Stimulated activated CD4-positive, alpha-beta T cell treated with anti-CD3 and anti-CD28 coated beads, Interleukin-12 subunit alpha, Interleukin-12 subunit beta, amount 100 ng/mL, for 4 hours (primary cell): Measurements from ENCODE around the gene LRRC19.
A peak's percentile ranks its signal among the peaks of the same experiment; 100 is the strongest.

ENCODE experiments used
- DNase-seq: peaks from one replicate; pipeline ENCODE4 v3.0.0-alpha.2; 2020

The LRRC19 gene, protein sequence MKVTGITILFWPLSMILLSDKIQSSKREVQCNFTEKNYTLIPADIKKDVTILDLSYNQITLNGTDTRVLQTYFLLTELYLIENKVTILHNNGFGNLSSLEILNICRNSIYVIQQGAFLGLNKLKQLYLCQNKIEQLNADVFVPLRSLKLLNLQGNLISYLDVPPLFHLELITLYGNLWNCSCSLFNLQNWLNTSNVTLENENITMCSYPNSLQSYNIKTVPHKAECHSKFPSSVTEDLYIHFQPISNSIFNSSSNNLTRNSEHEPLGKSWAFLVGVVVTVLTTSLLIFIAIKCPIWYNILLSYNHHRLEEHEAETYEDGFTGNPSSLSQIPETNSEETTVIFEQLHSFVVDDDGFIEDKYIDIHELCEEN

GRCh38 chr9:27005491-27005890 lies at the start of gene LRRC19:
TSS of gene LRRC19 (minus strand) at chr9:27005672. CDS start at chr9:26999694, 5,978 bp downstream.
- DNase-seq: no peak

DNA sequence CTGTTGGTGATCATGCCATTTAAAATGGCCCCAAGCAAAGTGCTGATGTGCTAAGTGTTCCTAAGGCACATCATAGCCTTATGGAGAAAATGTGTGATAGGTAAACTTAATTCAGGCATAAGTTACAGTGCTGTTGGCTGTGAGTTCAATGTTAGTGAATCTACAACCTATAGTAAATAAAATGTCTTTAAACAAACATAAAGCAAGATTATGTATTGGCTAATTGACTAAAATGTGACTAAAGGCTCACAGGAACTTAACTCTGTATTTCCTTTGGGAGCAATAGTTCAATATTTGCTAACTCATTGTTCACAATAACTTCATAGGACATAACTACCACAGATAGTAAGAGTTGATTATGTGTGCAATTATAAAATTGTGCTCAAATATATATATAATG lies 49.4 kb upstream of the LRRC19 start:
- DNase-seq: no peak

DNA sequence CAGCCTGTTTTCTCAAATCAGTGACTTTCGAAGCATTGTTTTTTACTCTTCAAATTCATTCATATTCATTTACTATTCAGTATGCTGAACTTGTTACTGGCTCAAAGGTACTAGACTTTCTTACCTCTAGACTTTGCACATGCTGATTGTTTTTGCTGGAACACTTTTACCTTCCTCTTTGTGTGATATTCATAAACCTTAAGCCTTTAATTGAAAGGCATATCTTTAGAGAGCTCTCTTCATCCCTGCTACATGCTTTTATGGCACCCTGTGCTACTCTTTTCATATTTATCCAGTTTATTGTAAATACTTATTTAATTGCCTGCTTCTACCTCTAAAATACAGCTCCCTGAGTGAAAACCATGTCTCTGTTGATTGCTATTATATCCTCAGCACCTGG lies 48.7 kb upstream of the LRRC19 start:
- DNase-seq: no peak

DNA sequence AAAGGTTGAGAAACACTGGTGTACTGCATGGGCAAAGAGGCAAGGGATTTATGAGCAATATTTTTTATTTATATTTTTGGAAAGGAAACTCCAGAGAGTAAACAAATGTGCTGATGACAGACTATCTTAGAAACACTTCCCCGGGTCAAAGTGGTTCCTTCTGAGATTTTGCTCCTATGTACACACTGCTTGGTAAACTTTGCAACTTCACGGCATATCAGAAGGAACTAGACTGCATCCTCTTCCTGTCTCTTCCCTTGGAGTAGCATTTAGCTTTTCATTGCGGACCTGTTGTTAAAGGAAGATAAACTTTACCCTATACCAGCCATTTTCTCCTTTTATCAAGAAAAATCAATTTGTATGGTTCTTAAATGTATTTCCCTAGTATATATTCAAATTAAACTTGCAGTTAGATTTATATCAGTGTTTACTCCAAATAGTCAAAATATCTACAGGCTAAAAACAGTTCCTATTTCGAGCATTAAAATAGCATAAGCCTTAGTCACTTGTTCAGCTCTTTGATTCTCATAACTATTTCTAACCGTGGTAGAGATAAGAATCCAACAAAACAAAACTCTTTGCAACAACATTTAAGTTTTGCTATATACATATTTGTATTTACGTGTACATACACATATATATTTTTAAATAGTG lies 48.0 kb upstream of the LRRC19 start:
- no peak for DNase-seq

GRCh38 chr9:27047136-27047535 lies 41.7 kb upstream of the LRRC19 start:
- DNase-seq: no peak

- DNase-seq: no peak
Measured at GRCh38 chr9:27043176-27043575, 37.7 kb upstream of the LRRC19 start.

DNA sequence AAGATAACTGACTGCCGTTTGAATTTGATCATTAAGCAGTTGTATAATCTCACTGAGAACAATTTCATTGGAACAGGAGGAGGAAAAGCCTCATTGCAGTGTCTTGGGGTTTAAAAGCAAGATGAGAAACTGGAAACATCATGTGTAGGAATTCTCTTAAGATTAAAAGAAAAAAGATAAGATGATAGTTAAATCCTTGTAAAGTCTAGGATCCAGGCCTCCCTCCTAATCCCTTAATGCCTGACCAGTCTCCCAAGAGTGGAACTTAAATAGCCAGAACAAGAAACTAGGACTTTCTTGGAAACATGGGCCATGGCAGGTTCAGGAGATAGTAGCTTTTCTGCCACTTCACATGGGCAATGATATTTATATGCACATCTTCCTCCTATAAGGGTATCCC lies 37.0 kb upstream of the LRRC19 start:
- DNase-seq: no peak

DNA sequence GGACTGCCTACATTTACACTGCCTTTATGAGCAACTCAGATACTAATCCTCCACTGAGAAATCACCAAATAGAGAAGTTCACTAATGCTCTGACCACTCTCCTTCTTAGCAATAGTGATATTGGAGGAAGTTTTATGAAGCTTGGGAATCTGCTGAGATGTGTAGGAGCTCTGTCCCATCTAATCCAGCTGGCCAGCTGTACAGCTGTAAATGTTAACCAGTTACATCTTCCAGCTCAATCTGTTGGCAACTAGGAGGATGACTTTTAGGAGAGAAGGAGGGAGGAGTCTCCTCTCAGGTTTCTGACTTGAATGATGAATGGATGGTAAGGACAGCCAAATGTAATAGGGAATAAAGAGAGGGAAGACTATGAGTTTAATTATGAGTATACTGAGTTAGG lies 36.3 kb upstream of the LRRC19 start:
- no peak for DNase-seq

GRCh38 chr9:27037499-27037898 lies 32.0 kb upstream of the LRRC19 start:
- DNase-seq: no peak

- DNase-seq: peak; percentile 48
Measured at GRCh38 chr9:27033815-27034403, 28.4 kb upstream of the LRRC19 start.

DNA sequence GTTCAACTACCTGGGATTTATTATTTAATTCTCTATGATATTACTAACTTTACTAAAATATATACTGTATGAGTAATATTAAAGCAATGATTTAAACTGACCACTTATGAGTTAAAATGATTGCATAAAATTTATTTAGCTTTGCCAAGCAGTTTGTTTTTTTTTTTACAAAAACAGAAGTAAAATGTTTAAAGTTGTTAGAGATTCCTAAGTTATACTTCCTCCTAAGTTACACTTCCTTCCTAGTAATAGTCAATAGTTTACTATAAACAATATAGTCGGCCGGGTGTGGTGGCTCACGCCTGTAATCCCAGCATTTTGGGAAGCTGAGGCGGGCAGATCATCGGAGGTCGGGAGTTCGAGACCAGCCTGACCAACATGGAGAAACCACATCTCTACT lies 23.7 kb upstream of the LRRC19 start:
- no peak for DNase-seq

DNA sequence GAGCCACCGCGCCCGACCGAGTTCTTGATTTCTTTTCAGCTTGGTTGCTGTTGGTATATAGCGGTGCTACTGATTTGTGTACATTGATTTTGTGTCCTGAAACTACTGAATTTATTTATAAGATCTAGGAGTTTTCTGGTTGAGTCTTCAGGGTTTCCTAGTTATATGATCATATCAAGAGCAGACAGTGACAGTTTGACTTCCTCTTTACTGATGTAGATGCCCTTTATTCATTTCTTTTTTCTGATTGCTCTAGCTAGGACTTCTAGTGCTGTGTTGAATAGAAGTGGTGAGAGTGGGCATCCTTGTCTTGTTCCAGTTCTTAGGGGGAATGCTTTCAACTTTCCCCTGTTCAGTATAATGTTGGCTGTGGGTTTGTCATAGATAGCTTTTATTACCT lies 17.4 kb upstream of the LRRC19 start:
- DNase-seq: no peak

DNA sequence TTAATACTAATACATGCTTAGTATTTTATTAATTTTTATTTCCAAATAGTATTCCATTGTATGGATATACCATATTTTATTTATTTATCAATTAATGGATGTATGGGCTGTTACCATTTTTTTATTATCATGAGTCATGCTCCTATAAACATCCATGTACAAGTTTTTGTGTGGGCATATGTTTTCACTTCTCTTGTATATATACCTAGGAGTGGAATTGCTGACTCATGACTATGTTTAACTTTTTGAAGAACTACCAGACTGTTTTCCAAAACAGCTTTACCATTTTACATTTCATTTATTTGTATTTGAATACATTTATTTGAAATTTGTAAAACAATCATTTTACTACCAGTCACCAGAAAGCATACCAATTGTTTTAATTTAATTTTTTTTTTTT lies 14.1 kb upstream of the LRRC19 start:
- no peak for DNase-seq

GRCh38 chr9:27003426-27004077 lies 1.9 kb downstream of the LRRC19 start:
- no peak for DNase-seq

DNA sequence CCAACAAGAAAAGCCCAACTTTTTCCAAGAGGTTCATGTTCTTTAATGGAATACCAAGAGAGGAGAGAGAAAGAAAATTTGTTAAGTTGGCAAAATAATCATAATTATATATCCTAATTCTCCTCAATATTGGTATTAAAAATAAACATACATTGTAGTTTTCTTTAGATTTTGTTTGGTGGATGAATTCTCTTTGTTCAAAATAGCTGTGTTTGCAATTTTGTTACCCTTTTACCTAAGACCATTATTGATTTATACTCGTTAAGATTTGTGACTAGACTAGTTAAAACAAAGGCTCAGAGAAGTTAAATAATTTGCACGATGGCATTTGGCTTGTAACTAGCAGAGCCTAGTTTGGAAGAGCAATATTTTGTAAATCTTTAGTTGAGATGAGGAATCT lies 9.7 kb downstream of the LRRC19 start:
- no peak for DNase-seq

GRCh38 chr9:26983340-26983739 lies 22.1 kb downstream of the LRRC19 start:
- DNase-seq: no peak

- DNase-seq: no peak
Measured at GRCh38 chr9:26975728-26976707, 29.5 kb downstream of the LRRC19 start.

DNA sequence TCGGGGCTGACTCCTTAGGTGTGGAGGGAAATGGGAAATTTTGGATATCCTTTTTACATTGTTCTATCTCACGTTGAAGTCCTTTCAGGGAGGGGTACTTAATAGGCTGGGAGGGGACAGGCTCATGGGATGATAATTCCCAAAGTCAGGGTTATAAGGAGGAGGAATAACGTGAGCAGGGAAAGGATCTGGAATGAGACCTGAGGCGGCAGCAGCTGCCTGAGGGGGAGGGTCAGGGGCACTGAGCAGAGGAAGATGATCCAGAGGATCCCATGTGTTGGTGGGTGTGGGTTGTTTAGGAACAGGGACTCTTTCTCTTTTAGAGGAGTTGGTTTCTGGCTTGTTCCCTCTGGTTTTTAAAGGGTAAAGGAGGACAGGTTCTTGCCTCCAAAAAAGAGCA lies 30.5 kb downstream of the LRRC19 start:
- no peak for DNase-seq

- DNase-seq: no peak
Measured at GRCh38 chr9:26973989-26974388, 31.5 kb downstream of the LRRC19 start.

GRCh38 chr9:26971721-26972120 lies 33.8 kb downstream of the LRRC19 start:
- DNase-seq: no peak

- DNase-seq: no peak
Measured at GRCh38 chr9:26956860-26957233, 48.6 kb downstream of the LRRC19 start.
